SHP77 treated with DMSO at 0.1 percent for 48 hours (cell line): ENCODE results near the gene KCNIP1.

Experiments used
- DNase-seq: peaks from one replicate; lab custom pipeline; 2025; lab: John Stamatoyannopoulos, UW

The KCNIP1 gene

GRCh38 chr5:170711300-170711699 is 207.5 kb downstream of the KCNIP1 start:
- DNase-seq: no peak

GRCh38 chr5:170715141-170715540 is 211.3 kb downstream of the KCNIP1 start:
- DNase-seq: no peak

- no peak for DNase-seq
Observed at GRCh38 chr5:170716396-170716795, 212.6 kb downstream of the KCNIP1 start.

GRCh38 chr5:170719551-170719950 is 215.7 kb downstream of the KCNIP1 start:
- DNase-seq: no peak

- DNase-seq: no peak
Observed at GRCh38 chr5:170720179-170720578, 216.4 kb downstream of the KCNIP1 start.

GRCh38 chr5:170720984-170721383 is 217.2 kb downstream of the KCNIP1 start:
- no peak for DNase-seq

- DNase-seq: no peak
Observed at GRCh38 chr5:170721681-170722080, 217.9 kb downstream of the KCNIP1 start.

- DNase-seq: no peak
Observed at GRCh38 chr5:170722316-170722715, 218.5 kb downstream of the KCNIP1 start.

GRCh38 chr5:170731052-170731451 is 227.2 kb downstream of the KCNIP1 start:
- DNase-seq: no peak

- no peak for DNase-seq
Observed at GRCh38 chr5:170732685-170733084, 228.9 kb downstream of the KCNIP1 start.

- no peak for DNase-seq
Observed at GRCh38 chr5:170736966-170737365, 233.1 kb downstream of the KCNIP1 start.

GRCh38 chr5:170737591-170737990 is 233.8 kb downstream of the KCNIP1 start:
- no peak for DNase-seq

- DNase-seq: no peak
Observed at GRCh38 chr5:170738840-170739239, 235.0 kb downstream of the KCNIP1 start.

- no peak for DNase-seq
Observed at GRCh38 chr5:170739446-170739845, 235.6 kb downstream of the KCNIP1 start.

GRCh38 chr5:170740551-170741205 is 236.9 kb downstream of the KCNIP1 start:
- DNase-seq: no peak

- no peak for DNase-seq
Observed at GRCh38 chr5:170741801-170742200, 238.0 kb downstream of the KCNIP1 start.

- no peak for DNase-seq
Observed at GRCh38 chr5:170743876-170744212, 240.0 kb downstream of the KCNIP1 start.

- no peak for DNase-seq
Observed at GRCh38 chr5:170745481-170746071, 241.8 kb downstream of the KCNIP1 start.

GRCh38 chr5:170746075-170746960 is 242.5 kb downstream of the KCNIP1 start:
- no peak for DNase-seq

- no peak for DNase-seq
Observed at GRCh38 chr5:170746961-170747340, 243.1 kb downstream of the KCNIP1 start.

GRCh38 chr5:170747357-170747756 is 243.5 kb downstream of the KCNIP1 start:
- no peak for DNase-seq

GRCh38 chr5:170747851-170748250 is 244.0 kb downstream of the KCNIP1 start:
- DNase-seq: no peak

GRCh38 chr5:170748951-170749471 is 245.2 kb downstream of the KCNIP1 start:
- DNase-seq: no peak
